Lower lobe of right lung (tissue), 2 donors: ENCODE results near the gene TSPAN4. TPM values are rescaled to one million over a fixed set of nuclear protein-coding genes. Genes with fewer than 3 reads are reported as not detected.

Experiments used
- ATAC-seq, 2 donors: fragments of 200-7000 bp; cut with Tn5 transposase; one replicate each; pipeline ENCODE4 v1.9.1; 2020 to 2022; ENCODE audit warnings: mild to moderate bottlenecking in 2 of 2, moderate library complexity in 2 of 2
- DNase-seq: peaks from one replicate; pipeline ENCODE4 v3.0.0-alpha.2; 2020
- H3K27ac ChIP-seq: fragments of 200-600 bp; one replicate; pipeline ENCODE4 v1.8.0; 2022
- H3K27me3 ChIP-seq: fragments of 200-600 bp; one replicate; pipeline ENCODE4 v1.8.0; 2022; ENCODE audit warnings: low read depth
- H3K36me3 ChIP-seq: fragments of 200-600 bp; one replicate; pipeline ENCODE4 v1.8.0; 2022; ENCODE audit warnings: mild to moderate bottlenecking
- H3K4me1 ChIP-seq: fragments of 200-600 bp; one replicate; pipeline ENCODE4 v1.8.0; 2022
- H3K4me3 ChIP-seq: fragments of 200-600 bp; one replicate; pipeline ENCODE4 v1.8.0; 2022; ENCODE audit warnings: mild to moderate bottlenecking
- H3K9me3 ChIP-seq: fragments of 200-600 bp; one replicate; pipeline ENCODE4 v1.8.0; 2022
- CTCF ChIP-seq: fragments of 200-600 bp; IDR thresholded peaks from one replicate; pipeline ENCODE4 v1.8.0; 2022; ENCODE audit warnings: antibody characterized with exemption, mild to moderate bottlenecking
- intact Hi-C: fragments of 100-400 bp; cut with DNase I; formaldehyde crosslinking; loops from one replicate; pipeline ENCODE4 v1.11.0; 2022
- total RNA-seq: library from RNA; stranded (reverse); fragmentation: NEBNext Ultra II Directional; extraction: Animal tissue kit (Norgen Biotek cat#: 25700); gene quantifications from one replicate; pipeline ENCODE4 v1.2.1, GENCODE V29; 2021
- donor health status: DM: no; HTN: yes; CAD: no; lungs with severe emphysema.

TSPAN4 gene
- total RNA-seq, 1 donor from 2014 or later: 140 TPM

GRCh38 chr11:799641-800316 lies 42.9 kb upstream of the TSPAN4 start:
- no peak for DNase-seq
- H3K4me1 ChIP-seq: peaks cover 47% of the 10 kb centered on the region
- no peak for ATAC-seq

GRCh38 chr11:800473-800872 lies 42.2 kb upstream of the TSPAN4 start:
- no peak for TF ChIP-seq CTCF
- Histone ChIP-seq H3K4me1 (peaks cover 44% of the 10 kb centered on the region), H3K27me3 (no peaks in the 10 kb centered on the region), H3K27ac (no peak overlapping the region), H3K9me3 (no peaks in the 10 kb centered on the region), H3K4me3 (no peak overlapping the region), H3K36me3 (peaks cover 35% of the 10 kb centered on the region)
- intact Hi-C loops: no loop called here
- ATAC-seq: no peak
- DNase-seq: no peak

More at GRCh38 chr11:799641-800316, 42.9 kb upstream of the TSPAN4 start:
- TF ChIP-seq CTCF: no peak
- H3K36me3 ChIP-seq: peaks cover 35% of the 10 kb centered on the region
- H3K9me3 ChIP-seq: no peaks in the 10 kb centered on the region
- no peak overlapping the region for H3K27ac ChIP-seq
- no peaks in the 10 kb centered on the region for H3K27me3 ChIP-seq
- intact Hi-C loops: no loop called here
- H3K4me3 ChIP-seq: no peak overlapping the region

- H3K4me1 ChIP-seq: peaks cover 42% of the 10 kb centered on the region
Observed at GRCh38 chr11:801097-801780, 41.4 kb upstream of the TSPAN4 start.

GRCh38 chr11:802018-802617 lies 40.5 kb upstream of the TSPAN4 start:
- DNase-seq (no peak), ATAC-seq (no peak)
- Histone ChIP-seq H3K36me3 (peaks cover 35% of the 10 kb centered on the region), H3K4me1 (peaks cover 33% of the 10 kb centered on the region), H3K4me3 (no peak overlapping the region), H3K27me3 (no peaks in the 10 kb centered on the region), H3K9me3 (no peaks in the 10 kb centered on the region), H3K27ac (no peak overlapping the region)
- no peak for TF ChIP-seq CTCF
- intact Hi-C loops: no loop called here

More at GRCh38 chr11:801097-801780, 41.4 kb upstream of the TSPAN4 start:
- Histone ChIP-seq H3K36me3 (peaks cover 35% of the 10 kb centered on the region), H3K9me3 (no peaks in the 10 kb centered on the region), H3K27ac (no peak overlapping the region), H3K4me3 (no peak overlapping the region), H3K27me3 (no peaks in the 10 kb centered on the region)
- TF ChIP-seq CTCF: no peak
- intact Hi-C loops: no loop called here
- DNase-seq: no peak
- no peak for ATAC-seq

GRCh38 chr11:802693-803466 lies 39.8 kb upstream of the TSPAN4 start:
- Histone ChIP-seq H3K27me3 (no peaks in the 10 kb centered on the region), H3K4me3 (no peak overlapping the region), H3K36me3 (peaks cover 35% of the 10 kb centered on the region), H3K27ac (no peak overlapping the region), H3K9me3 (no peaks in the 10 kb centered on the region), H3K4me1 (peaks cover 27% of the 10 kb centered on the region)
- ATAC-seq (no peak), DNase-seq (no peak)
- intact Hi-C loops: no loop called here
- TF ChIP-seq CTCF: no peak
